Measurements from ENCODE around the gene COL5A1. TPM values are rescaled to one million over a fixed set of nuclear protein-coding genes. Genes with fewer than 3 reads are reported as not detected.
A peak's percentile ranks its signal among the peaks of the same experiment; 100 is the strongest.

The COL5A1 gene
- total RNA-seq, 1 donor from 2014 or later = 99.6 TPM

DNA sequence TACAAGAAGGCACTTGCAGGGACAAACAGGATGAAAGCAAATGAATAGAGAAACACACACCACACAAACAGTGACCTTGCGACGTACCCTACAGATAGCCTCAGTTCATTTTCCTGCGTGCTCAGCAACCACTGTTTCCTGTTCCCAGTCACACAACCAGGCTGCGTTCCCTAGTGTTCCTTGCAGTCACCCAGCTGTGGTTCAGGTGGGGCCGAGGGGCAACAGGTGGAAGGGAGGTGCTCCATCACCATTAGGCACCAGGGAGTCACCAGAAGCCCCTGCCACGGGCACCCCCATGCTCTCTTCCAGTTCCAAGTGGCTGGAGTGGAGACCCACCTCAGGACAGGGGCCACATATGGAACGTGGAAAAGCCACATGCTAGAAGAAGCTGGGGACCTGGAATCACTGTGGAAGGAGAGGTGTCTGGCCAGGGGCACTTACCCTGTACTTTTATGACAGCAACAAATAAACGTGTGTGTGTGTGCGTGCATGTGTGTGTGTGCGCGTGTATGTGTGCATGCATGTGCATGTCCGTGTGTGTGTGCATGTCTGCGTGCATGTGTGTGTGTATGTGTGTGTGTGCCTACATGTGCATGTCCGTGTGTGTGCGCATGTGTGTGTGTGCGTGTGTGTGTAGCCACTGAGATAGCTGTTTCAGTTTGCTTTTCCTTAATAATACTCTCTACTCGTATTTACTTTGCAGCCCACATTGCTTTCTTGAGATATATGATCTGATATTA, 220.2 kb downstream of the COL5A1 start:
- no peaks in the 10 kb centered on the region for H3K4me1 ChIP-seq
- H3K27me3 ChIP-seq = no peaks in the 10 kb centered on the region
- H3K4me3 ChIP-seq = no peak overlapping the region
- no peaks in the 10 kb centered on the region for H3K36me3 ChIP-seq
- intact Hi-C loops (cut with DNase I) = no loop called here
- no peaks in the 10 kb centered on the region for H3K9me3 ChIP-seq
- TF ChIP-seq, protein P1, sequence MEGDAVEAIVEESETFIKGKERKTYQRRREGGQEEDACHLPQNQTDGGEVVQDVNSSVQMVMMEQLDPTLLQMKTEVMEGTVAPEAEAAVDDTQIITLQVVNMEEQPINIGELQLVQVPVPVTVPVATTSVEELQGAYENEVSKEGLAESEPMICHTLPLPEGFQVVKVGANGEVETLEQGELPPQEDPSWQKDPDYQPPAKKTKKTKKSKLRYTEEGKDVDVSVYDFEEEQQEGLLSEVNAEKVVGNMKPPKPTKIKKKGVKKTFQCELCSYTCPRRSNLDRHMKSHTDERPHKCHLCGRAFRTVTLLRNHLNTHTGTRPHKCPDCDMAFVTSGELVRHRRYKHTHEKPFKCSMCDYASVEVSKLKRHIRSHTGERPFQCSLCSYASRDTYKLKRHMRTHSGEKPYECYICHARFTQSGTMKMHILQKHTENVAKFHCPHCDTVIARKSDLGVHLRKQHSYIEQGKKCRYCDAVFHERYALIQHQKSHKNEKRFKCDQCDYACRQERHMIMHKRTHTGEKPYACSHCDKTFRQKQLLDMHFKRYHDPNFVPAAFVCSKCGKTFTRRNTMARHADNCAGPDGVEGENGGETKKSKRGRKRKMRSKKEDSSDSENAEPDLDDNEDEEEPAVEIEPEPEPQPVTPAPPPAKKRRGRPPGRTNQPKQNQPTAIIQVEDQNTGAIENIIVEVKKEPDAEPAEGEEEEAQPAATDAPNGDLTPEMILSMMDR (IDR thresholded peaks at IDR 0.05) = no peak
- DNase-seq (ENCODE audit: low spot score in 2 of 2) = peak in 1 of 2 donors; percentile 34
- no peak overlapping the region for H3K27ac ChIP-seq

DNA sequence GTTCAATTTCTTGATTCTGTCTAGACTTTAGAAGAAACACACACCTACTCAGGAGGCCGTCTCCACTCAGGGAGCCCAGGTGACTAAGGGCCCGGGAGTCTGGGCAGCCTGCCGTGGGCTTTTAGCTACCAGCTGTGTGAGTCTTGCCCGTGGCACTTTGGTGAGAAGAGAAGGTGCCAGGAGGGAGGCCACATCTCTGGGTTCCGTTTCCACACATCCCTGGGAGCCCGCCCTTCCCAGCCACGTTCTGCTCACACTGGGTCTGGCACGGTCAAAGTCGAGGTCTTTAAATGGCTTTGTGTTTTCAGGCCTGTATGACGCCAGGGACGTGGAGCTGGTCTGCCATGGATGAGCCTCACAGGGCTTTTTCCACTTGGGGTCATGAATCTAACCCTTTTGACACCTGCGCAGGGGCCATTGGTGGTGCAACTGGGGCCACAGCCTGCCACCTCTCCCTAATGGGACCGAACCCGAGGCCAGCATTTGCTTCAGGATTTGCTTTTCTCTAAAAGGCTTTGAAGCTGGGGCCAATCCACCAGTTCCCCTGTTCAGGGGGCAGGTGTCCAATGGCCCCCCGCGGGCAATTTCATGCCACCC, 221.8 kb downstream of the COL5A1 start:
- H3K27me3 ChIP-seq = no peaks in the 10 kb centered on the region
- no peaks in the 10 kb centered on the region for H3K9me3 ChIP-seq
- H3K4me1 ChIP-seq = no peaks in the 10 kb centered on the region
- DNase-seq (ENCODE audit: low spot score in 2 of 2) = peak in 1 of 2 donors; percentile 77
- H3K4me3 ChIP-seq = no peak overlapping the region
- no peaks in the 10 kb centered on the region for H3K36me3 ChIP-seq
- TF ChIP-seq, protein P1 (IDR thresholded peaks at IDR 0.05) = no peak
- intact Hi-C loops (cut with DNase I) = no loop called here
- no peak overlapping the region for H3K27ac ChIP-seq

DNA sequence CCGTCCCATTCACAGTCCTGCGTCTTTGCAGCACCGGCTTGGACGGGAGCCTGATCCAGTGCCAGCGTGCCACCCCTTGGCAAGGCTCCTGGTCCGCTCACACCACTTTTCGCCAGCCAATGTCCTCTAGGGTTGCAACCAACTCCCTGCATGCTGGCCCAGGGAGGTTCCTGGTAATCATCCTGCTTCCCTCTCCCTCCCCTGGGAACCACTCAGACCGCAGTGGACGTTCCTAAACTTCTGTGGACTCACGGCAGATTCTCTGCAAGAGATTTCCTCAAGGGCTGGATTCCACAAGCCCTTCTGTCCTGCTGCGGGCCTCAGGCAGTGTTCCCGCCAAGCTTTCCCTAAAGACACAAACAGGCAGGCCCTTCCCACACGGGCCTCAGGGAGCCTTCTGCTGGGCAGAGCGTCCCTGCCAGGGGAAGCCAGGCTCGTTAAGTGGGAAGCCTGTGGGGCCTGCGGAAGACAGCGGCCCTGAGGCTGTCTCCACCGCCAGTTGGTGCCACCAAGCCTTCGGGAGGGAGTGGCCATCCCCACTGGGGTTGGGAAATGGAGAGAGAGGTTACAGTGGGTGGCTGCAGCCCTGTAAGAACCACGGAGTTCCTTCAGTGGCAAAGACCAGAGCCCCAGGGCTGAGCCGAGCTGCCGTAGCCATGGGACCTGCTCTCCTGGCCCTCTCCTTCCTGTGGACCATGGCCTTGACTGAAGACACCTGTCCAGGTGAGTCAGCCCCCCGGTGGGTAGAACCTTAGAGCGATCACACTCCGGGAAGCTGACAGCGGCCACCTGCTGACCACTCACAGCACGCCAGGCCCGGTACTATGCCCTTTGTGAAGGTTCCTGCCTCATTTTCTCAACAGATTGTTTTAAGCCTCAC, 222.6 kb downstream of the COL5A1 start:
- Histone ChIP-seq H3K27ac (peak overlapping the region in 1 of 2 donors; percentile 62), H3K4me3 (no peak overlapping the region), H3K9me3 (no peaks in the 10 kb centered on the region), H3K4me1 (no peaks in the 10 kb centered on the region), H3K36me3 (no peaks in the 10 kb centered on the region), H3K27me3 (no peaks in the 10 kb centered on the region)
- peak in 1 of 2 donors; percentile 59 for DNase-seq (ENCODE audit: low spot score in 2 of 2)
- TF ChIP-seq, protein P1 (IDR thresholded peaks at IDR 0.05) = no peak
- intact Hi-C loops (cut with DNase I) = no loop called here

DNA sequence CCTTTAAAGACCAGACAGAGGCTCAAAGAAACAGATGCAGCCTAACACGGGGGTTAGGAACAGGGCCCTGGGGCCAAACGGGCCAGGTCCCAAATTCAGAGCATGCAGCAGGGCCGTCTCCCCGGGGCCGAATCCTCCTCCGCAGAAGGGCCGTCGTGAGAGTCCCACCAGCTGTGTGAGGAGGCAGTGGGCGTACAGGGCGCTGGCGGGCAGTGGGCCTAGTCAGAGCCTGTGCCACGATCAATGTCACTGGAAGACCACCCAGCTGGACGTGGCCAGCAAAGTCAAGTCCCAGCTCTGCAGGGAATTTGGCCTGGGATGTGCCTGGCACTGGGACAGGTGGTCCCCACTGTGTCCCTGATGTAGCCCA, 223.2 kb downstream of the COL5A1 start:
- Histone ChIP-seq H3K27me3 (no peaks in the 10 kb centered on the region), H3K9me3 (no peaks in the 10 kb centered on the region), H3K4me1 (no peaks in the 10 kb centered on the region), H3K4me3 (no peak overlapping the region), H3K27ac (no peak overlapping the region), H3K36me3 (no peaks in the 10 kb centered on the region)
- TF ChIP-seq, protein P1 (IDR thresholded peaks at IDR 0.05) = no peak
- intact Hi-C loops (cut with DNase I) = no loop called here
- peak in 1 of 2 donors; percentile 42 for DNase-seq (ENCODE audit: low spot score in 2 of 2)

DNA sequence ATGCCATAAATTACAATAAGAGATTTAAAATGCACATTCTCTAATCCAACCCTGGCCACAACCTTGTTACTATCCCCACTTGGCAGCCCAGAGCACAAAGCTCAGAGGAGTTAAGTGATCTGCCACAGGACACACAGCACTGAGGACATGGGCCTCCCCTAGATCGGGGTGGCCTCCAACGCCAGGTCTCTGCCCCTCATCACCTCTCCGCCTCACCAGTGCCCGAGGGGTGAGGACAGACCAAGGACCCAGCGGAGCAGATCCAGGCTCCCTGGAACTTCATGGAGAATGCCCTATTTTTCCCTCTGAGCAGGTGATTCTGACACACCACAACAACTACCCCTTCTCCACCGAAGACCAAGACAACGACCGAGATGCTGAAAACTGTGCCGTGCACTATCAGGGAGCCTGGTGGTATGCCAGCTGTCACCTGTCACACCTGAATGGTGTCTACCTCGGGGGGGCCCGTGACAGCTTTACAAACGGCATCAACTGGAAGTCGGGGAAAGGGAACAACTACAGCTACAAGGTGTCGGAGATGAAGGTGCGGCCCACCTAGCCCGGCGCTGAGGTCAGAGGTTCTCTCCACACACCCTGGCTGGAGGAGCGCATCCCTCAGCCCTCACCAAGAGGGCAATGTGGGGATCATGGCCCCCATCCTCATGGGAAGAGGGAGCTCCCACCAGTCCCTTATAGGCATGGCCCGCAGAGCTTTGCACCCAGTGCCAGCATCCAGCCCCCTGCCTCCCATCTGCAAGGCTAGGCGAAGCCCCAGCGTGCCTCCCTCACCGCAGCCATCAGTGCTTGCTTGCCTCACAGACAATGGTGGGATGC, 226.5 kb downstream of the COL5A1 start:
- no peaks in the 10 kb centered on the region for H3K4me1 ChIP-seq
- intact Hi-C loops (cut with DNase I) = no loop called here
- no peak overlapping the region for H3K27ac ChIP-seq
- TF ChIP-seq, protein P1 (IDR thresholded peaks at IDR 0.05) = no peak
- H3K9me3 ChIP-seq = no peaks in the 10 kb centered on the region
- no peaks in the 10 kb centered on the region for H3K36me3 ChIP-seq
- H3K27me3 ChIP-seq = no peaks in the 10 kb centered on the region
- no peak overlapping the region for H3K4me3 ChIP-seq
- DNase-seq (ENCODE audit: low spot score in 2 of 2) = peak in 1 of 2 donors; percentile 54
